ENCODE measurements around the gene PPARA.

Gene PPARA

GRCh38 chr22:46132830-46133587 is 17.3 kb upstream of the PPARA start:
- no peak for TF ChIP-seq CTCF (IDR thresholded peaks at IDR 0.05; ENCODE audit: low read depth, low read length)
- no peak for TF ChIP-seq EZH2phosphoT487 (IDR thresholded peaks at IDR 0.05; ENCODE audit: low read depth)
- H3K9me3 ChIP-seq (ENCODE audit: insufficient read depth, low read length) = no peaks in the 10 kb centered on the region
- H3K27me3 ChIP-seq (ENCODE audit: low read depth, low read length) = no peaks in the 10 kb centered on the region
- H3K27ac ChIP-seq (ENCODE audit: low read length) = no peak overlapping the region
- no peak overlapping the region for H3K4me3 ChIP-seq (ENCODE audit: low read length)
- H3K9ac ChIP-seq (ENCODE audit: low read length) = no peak overlapping the region
- H3K79me2 ChIP-seq (ENCODE audit: low read length) = peaks cover 5% of the 10 kb centered on the region
- no peak overlapping the region for H3K4me2 ChIP-seq (ENCODE audit: low read length)
- H3K36me3 ChIP-seq (replicated peaks; ENCODE audit: low read depth, low read length) = no peaks in the 10 kb centered on the region
- no peaks in the 10 kb centered on the region for H4K20me1 ChIP-seq (ENCODE audit: insufficient read depth, low read length)
- H2AFZ ChIP-seq (ENCODE audit: low read depth, low read length) = no peak overlapping the region
- peaks cover 30% of the 10 kb centered on the region for H3K4me1 ChIP-seq (ENCODE audit: low read length)

GRCh38 chr22:46133588-46133855 is 16.8 kb upstream of the PPARA start:
- no peak overlapping the region for H2AFZ ChIP-seq (ENCODE audit: low read depth, low read length)
- H3K4me1 ChIP-seq (ENCODE audit: low read length) = peaks cover 25% of the 10 kb centered on the region
- no peak overlapping the region for H3K4me2 ChIP-seq (ENCODE audit: low read length)
- TF ChIP-seq EZH2phosphoT487 (IDR thresholded peaks at IDR 0.05; ENCODE audit: low read depth) (no peak), CTCF (IDR thresholded peaks at IDR 0.05; ENCODE audit: low read depth, low read length) (no peak)
- no peak overlapping the region for H3K4me3 ChIP-seq (ENCODE audit: low read length)
- H3K9ac ChIP-seq (ENCODE audit: low read length) = no peak overlapping the region
- H3K36me3 ChIP-seq (replicated peaks; ENCODE audit: low read depth, low read length) = no peaks in the 10 kb centered on the region
- H3K79me2 ChIP-seq (ENCODE audit: low read length) = peaks cover 5% of the 10 kb centered on the region
- no peaks in the 10 kb centered on the region for H4K20me1 ChIP-seq (ENCODE audit: insufficient read depth, low read length)
- no peaks in the 10 kb centered on the region for H3K9me3 ChIP-seq (ENCODE audit: insufficient read depth, low read length)
- no peaks in the 10 kb centered on the region for H3K27me3 ChIP-seq (ENCODE audit: low read depth, low read length)
- H3K27ac ChIP-seq (ENCODE audit: low read length) = no peak overlapping the region

GRCh38 chr22:46134111-46134705 is 16.1 kb upstream of the PPARA start:
- no peak overlapping the region for H3K9ac ChIP-seq (ENCODE audit: low read length)
- no peaks in the 10 kb centered on the region for H4K20me1 ChIP-seq (ENCODE audit: insufficient read depth, low read length)
- H3K9me3 ChIP-seq (ENCODE audit: insufficient read depth, low read length) = no peaks in the 10 kb centered on the region
- no peaks in the 10 kb centered on the region for H3K27me3 ChIP-seq (ENCODE audit: low read depth, low read length)
- no peak overlapping the region for H2AFZ ChIP-seq (ENCODE audit: low read depth, low read length)
- no peak overlapping the region for H3K4me3 ChIP-seq (ENCODE audit: low read length)
- TF ChIP-seq CTCF (IDR thresholded peaks at IDR 0.05; ENCODE audit: low read depth, low read length) = no peak
- TF ChIP-seq EZH2phosphoT487 (IDR thresholded peaks at IDR 0.05; ENCODE audit: low read depth) = no peak
- H3K79me2 ChIP-seq (ENCODE audit: low read length) = peaks cover 5% of the 10 kb centered on the region
- no peaks in the 10 kb centered on the region for H3K36me3 ChIP-seq (replicated peaks; ENCODE audit: low read depth, low read length)
- H3K4me1 ChIP-seq (ENCODE audit: low read length) = peaks cover 18% of the 10 kb centered on the region
- H3K4me2 ChIP-seq (ENCODE audit: low read length) = no peak overlapping the region
- no peak overlapping the region for H3K27ac ChIP-seq (ENCODE audit: low read length)

- Histone ChIP-seq H3K9me3 (ENCODE audit: insufficient read depth, low read length) (no peaks in the 10 kb centered on the region), H3K27me3 (ENCODE audit: low read depth, low read length) (no peaks in the 10 kb centered on the region), H3K4me2 (ENCODE audit: low read length) (no peak overlapping the region), H2AFZ (ENCODE audit: low read depth, low read length) (no peak overlapping the region), H3K9ac (ENCODE audit: low read length) (no peak overlapping the region), H3K4me3 (ENCODE audit: low read length) (no peak overlapping the region), H3K27ac (ENCODE audit: low read length) (no peak overlapping the region), H4K20me1 (ENCODE audit: insufficient read depth, low read length) (no peaks in the 10 kb centered on the region), H3K4me1 (ENCODE audit: low read length) (peaks cover 2% of the 10 kb centered on the region; the same call in 1 of the 2 replicates), H3K79me2 (ENCODE audit: low read length) (no peaks in the 10 kb centered on the region), H3K36me3 (replicated peaks; ENCODE audit: low read depth, low read length) (no peaks in the 10 kb centered on the region)
- TF ChIP-seq EZH2phosphoT487 (IDR thresholded peaks at IDR 0.05; ENCODE audit: low read depth) (no peak), CTCF (IDR thresholded peaks at IDR 0.05; ENCODE audit: low read depth, low read length) (no peak)
Measured at GRCh38 chr22:46135611-46136485, 14.5 kb upstream of the PPARA start.

Data from OCI-LY3 (cell line).